ENCODE measurements around the gene DISP2. TPM values are rescaled to one million over a fixed set of nuclear protein-coding genes. Genes with fewer than 3 reads are reported as not detected.

Gene DISP2
- total and polyA plus RNA-seq, 9 of the 15 experiments (the other 6 are each of a cell fraction or from before 2014, with no cell fraction given): 0.06 to 0.89 (median 0.15) TPM; not detected in 1

DNA sequence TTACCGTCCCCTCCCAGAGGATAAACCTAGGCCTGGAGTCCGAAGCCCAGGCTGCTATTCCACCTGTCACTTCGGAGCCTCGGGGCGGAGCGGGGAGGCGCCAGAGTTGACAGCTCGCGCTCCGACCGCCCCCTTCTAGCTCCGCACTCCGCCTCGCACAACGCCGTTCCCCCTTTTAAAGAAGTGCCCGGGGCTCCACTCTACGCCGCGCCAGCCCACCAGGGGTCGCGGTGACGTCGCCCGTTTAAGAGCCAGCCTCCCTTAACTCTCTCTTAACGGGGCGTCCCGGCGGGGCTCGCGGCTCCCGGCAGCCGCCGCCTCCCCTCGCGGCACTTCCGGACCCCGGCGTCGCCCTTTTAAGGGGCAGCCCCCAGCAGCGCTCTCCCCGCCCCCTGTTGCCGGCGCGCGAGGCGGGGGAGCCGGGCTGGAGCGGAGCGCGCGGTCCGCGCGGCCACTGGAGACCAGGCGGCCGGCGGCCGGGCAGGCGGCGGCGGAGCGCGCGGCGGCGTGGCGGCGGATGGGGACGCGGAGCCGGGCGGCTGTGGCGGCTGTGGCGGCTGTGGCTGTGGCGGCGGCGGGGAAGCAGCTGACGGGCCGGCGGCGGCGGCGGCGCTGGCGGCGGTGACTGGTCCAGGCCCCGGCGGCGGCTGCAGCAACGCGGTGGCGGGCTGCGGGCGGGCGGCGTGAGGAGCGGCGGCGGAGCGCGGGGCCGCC is 34.6 kb upstream of the DISP2 start, which contains the start of gene INAFM2 (continued):
- TF ChIP-seq, protein P1, sequence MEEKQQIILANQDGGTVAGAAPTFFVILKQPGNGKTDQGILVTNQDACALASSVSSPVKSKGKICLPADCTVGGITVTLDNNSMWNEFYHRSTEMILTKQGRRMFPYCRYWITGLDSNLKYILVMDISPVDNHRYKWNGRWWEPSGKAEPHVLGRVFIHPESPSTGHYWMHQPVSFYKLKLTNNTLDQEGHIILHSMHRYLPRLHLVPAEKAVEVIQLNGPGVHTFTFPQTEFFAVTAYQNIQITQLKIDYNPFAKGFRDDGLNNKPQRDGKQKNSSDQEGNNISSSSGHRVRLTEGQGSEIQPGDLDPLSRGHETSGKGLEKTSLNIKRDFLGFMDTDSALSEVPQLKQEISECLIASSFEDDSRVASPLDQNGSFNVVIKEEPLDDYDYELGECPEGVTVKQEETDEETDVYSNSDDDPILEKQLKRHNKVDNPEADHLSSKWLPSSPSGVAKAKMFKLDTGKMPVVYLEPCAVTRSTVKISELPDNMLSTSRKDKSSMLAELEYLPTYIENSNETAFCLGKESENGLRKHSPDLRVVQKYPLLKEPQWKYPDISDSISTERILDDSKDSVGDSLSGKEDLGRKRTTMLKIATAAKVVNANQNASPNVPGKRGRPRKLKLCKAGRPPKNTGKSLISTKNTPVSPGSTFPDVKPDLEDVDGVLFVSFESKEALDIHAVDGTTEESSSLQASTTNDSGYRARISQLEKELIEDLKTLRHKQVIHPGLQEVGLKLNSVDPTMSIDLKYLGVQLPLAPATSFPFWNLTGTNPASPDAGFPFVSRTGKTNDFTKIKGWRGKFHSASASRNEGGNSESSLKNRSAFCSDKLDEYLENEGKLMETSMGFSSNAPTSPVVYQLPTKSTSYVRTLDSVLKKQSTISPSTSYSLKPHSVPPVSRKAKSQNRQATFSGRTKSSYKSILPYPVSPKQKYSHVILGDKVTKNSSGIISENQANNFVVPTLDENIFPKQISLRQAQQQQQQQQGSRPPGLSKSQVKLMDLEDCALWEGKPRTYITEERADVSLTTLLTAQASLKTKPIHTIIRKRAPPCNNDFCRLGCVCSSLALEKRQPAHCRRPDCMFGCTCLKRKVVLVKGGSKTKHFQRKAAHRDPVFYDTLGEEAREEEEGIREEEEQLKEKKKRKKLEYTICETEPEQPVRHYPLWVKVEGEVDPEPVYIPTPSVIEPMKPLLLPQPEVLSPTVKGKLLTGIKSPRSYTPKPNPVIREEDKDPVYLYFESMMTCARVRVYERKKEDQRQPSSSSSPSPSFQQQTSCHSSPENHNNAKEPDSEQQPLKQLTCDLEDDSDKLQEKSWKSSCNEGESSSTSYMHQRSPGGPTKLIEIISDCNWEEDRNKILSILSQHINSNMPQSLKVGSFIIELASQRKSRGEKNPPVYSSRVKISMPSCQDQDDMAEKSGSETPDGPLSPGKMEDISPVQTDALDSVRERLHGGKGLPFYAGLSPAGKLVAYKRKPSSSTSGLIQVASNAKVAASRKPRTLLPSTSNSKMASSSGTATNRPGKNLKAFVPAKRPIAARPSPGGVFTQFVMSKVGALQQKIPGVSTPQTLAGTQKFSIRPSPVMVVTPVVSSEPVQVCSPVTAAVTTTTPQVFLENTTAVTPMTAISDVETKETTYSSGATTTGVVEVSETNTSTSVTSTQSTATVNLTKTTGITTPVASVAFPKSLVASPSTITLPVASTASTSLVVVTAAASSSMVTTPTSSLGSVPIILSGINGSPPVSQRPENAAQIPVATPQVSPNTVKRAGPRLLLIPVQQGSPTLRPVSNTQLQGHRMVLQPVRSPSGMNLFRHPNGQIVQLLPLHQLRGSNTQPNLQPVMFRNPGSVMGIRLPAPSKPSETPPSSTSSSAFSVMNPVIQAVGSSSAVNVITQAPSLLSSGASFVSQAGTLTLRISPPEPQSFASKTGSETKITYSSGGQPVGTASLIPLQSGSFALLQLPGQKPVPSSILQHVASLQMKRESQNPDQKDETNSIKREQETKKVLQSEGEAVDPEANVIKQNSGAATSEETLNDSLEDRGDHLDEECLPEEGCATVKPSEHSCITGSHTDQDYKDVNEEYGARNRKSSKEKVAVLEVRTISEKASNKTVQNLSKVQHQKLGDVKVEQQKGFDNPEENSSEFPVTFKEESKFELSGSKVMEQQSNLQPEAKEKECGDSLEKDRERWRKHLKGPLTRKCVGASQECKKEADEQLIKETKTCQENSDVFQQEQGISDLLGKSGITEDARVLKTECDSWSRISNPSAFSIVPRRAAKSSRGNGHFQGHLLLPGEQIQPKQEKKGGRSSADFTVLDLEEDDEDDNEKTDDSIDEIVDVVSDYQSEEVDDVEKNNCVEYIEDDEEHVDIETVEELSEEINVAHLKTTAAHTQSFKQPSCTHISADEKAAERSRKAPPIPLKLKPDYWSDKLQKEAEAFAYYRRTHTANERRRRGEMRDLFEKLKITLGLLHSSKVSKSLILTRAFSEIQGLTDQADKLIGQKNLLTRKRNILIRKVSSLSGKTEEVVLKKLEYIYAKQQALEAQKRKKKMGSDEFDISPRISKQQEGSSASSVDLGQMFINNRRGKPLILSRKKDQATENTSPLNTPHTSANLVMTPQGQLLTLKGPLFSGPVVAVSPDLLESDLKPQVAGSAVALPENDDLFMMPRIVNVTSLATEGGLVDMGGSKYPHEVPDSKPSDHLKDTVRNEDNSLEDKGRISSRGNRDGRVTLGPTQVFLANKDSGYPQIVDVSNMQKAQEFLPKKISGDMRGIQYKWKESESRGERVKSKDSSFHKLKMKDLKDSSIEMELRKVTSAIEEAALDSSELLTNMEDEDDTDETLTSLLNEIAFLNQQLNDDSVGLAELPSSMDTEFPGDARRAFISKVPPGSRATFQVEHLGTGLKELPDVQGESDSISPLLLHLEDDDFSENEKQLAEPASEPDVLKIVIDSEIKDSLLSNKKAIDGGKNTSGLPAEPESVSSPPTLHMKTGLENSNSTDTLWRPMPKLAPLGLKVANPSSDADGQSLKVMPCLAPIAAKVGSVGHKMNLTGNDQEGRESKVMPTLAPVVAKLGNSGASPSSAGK (IDR thresholded peaks at IDR 0.05): peak; percentile 97
- TF ChIP-seq TAF1 (IDR thresholded peaks at IDR 0.05; ENCODE audit: control insufficient read depth, extremely low read depth, insufficient read depth, low read length, severe bottlenecking): peak; percentile 55
- TF ChIP-seq, protein P2, sequence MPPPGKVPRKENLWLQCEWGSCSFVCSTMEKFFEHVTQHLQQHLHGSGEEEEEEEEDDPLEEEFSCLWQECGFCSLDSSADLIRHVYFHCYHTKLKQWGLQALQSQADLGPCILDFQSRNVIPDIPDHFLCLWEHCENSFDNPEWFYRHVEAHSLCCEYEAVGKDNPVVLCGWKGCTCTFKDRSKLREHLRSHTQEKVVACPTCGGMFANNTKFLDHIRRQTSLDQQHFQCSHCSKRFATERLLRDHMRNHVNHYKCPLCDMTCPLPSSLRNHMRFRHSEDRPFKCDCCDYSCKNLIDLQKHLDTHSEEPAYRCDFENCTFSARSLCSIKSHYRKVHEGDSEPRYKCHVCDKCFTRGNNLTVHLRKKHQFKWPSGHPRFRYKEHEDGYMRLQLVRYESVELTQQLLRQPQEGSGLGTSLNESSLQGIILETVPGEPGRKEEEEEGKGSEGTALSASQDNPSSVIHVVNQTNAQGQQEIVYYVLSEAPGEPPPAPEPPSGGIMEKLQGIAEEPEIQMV (tag; conservative IDR thresholded peaks at IDR 0.05; ENCODE audit: low read depth): no peak
- peak; percentile 76; the same call in 1 of the 2 replicates for TF ChIP-seq ZNF232 (CRISPR knock-in tag; IDR thresholded peaks at IDR 0.05)
- TF ChIP-seq, protein P3, sequence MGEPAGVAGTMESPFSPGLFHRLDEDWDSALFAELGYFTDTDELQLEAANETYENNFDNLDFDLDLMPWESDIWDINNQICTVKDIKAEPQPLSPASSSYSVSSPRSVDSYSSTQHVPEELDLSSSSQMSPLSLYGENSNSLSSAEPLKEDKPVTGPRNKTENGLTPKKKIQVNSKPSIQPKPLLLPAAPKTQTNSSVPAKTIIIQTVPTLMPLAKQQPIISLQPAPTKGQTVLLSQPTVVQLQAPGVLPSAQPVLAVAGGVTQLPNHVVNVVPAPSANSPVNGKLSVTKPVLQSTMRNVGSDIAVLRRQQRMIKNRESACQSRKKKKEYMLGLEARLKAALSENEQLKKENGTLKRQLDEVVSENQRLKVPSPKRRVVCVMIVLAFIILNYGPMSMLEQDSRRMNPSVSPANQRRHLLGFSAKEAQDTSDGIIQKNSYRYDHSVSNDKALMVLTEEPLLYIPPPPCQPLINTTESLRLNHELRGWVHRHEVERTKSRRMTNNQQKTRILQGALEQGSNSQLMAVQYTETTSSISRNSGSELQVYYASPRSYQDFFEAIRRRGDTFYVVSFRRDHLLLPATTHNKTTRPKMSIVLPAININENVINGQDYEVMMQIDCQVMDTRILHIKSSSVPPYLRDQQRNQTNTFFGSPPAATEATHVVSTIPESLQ (CRISPR knock-in tag; IDR thresholded peaks at IDR 0.05): peak; percentile 98
- TF ChIP-seq YY1 (IDR thresholded peaks at IDR 0.05; ENCODE audit: borderline replicate concordance in 1 of 3, control insufficient read depth in 1 of 3, extremely low read depth in 1 of 3, insufficient read depth in 3 of 3, insufficient read length in 1 of 3, insufficient replicate concordance in 2 of 3, low read depth in 1 of 3, low read length in 2 of 3): peak in 1 of 3 experiments; percentile 14
- TF ChIP-seq XRCC5 (IDR thresholded peaks at IDR 0.05; ENCODE audit: low read depth, low read length): peak; percentile 71; the same call in 1 of the 2 replicates
- peak; percentile 86 for TF ChIP-seq CREM (IDR thresholded peaks at IDR 0.05; ENCODE audit: low read depth)
- peak; percentile 59 for TF ChIP-seq GABPA (tag; conservative IDR thresholded peaks at IDR 0.05; ENCODE audit: low read depth)
- peak; percentile 41 for TF ChIP-seq RBM25 (IDR thresholded peaks at IDR 0.05; ENCODE audit: low read depth, low read length, severe bottlenecking)

Measured in K562 (cell line).